GM12801 (cell line): ENCODE results near the gene PRR5L.

Experiments
- CTCF ChIP-seq: IDR thresholded peaks from one replicate; pipeline ENCODE4 v1.5.1; 2011; ENCODE audit warnings: control low read depth; ENCODE audit not compliant: insufficient read length; ENCODE audit errors: extremely low read depth

The PRR5L gene

GRCh38 chr11:36270701-36271100, 25.4 kb upstream of the PRR5L start:
- TF ChIP-seq CTCF: no peak

- TF ChIP-seq CTCF: no peak
These were observed 24.2 kb upstream of the PRR5L start for GRCh38 chr11:36271794-36272407.

GRCh38 chr11:36273110-36273509, 23.0 kb upstream of the PRR5L start:
- no peak for TF ChIP-seq CTCF

GRCh38 chr11:36274414-36274813, 21.7 kb upstream of the PRR5L start:
- TF ChIP-seq CTCF: no peak

- no peak for TF ChIP-seq CTCF
These were observed 17.4 kb upstream of the PRR5L start for GRCh38 chr11:36278531-36279282.

GRCh38 chr11:36280531-36280930, 15.6 kb upstream of the PRR5L start:
- TF ChIP-seq CTCF: no peak

- no peak for TF ChIP-seq CTCF
These were observed 14.2 kb upstream of the PRR5L start for GRCh38 chr11:36281850-36282249.
